K562 (cell line): ENCODE measurements around the gene GRIK1. TPM values are rescaled to one million over a fixed set of nuclear protein-coding genes. Genes with fewer than 3 reads are reported as not detected.

Experiments used
- ATF2 ChIP-seq: sonication (generic); formaldehyde crosslinking; IDR thresholded peaks from 2 replicates; pipeline ENCODE4 v1.8.1; 2022; ENCODE audit warnings: missing genetic modification reagents
- CBFA2T2 ChIP-seq: fragments of 450-650 bp; conservative IDR thresholded peaks from 2 replicates; pipeline ENCODE4 v1.6.1; 2017; ENCODE audit warnings: mild to moderate bottlenecking
- ESRRA ChIP-seq: fragments of 450-650 bp; IDR thresholded peaks from 2 replicates; pipeline ENCODE4 v1.6.1; 2014; ENCODE audit warnings: low read depth, mild to moderate bottlenecking, moderate library complexity, borderline replicate concordance
- GABPB1 ChIP-seq: sonication (generic); formaldehyde crosslinking; IDR thresholded peaks from 2 replicates; pipeline ENCODE4 v1.8.0; 2022; ENCODE audit warnings: mild to moderate bottlenecking, missing genetic modification reagents
- IFI16 ChIP-seq: fragments of 250-450 bp; sonication (Bioruptor Pico); IDR thresholded peaks from 2 replicates; pipeline ENCODE4 v2.1.2; 2022; ENCODE audit warnings: mild to moderate bottlenecking, inconsistent platforms
- MBD1 ChIP-seq: fragments of 250-450 bp; sonication (Bioruptor Pico); IDR thresholded peaks from 2 replicates; pipeline ENCODE4 v1.8.0; 2022; ENCODE audit warnings: inconsistent platforms
- SMAD4 ChIP-seq: fragments of 250-450 bp; sonication (Bioruptor Pico); conservative IDR thresholded peaks from 2 replicates; pipeline ENCODE4 v1.8.0; 2021; ENCODE audit warnings: inconsistent platforms, mild to moderate bottlenecking, moderate library complexity
- SP1 ChIP-seq: sonication (generic); formaldehyde crosslinking; IDR thresholded peaks from 2 replicates; pipeline ENCODE4 v1.8.1; 2022; ENCODE audit warnings: mild to moderate bottlenecking, missing genetic modification reagents
- XRCC4 ChIP-seq: IDR thresholded peaks from one replicate; pipeline ENCODE4 v1.6.1; 2011; ENCODE audit not compliant: insufficient read depth, insufficient read length; ENCODE audit errors: extremely low read depth
- ZBTB9 ChIP-seq: fragments of 450-650 bp; formaldehyde crosslinking; IDR thresholded peaks from 2 replicates; pipeline ENCODE4 v1.4.0; 2020; ENCODE audit warnings: mild to moderate bottlenecking, moderate library complexity
- ZNF143 ChIP-seq: sonication (generic); formaldehyde crosslinking; IDR thresholded peaks from 2 replicates; pipeline ENCODE4 v1.9.0; 2022; ENCODE audit warnings: mild to moderate bottlenecking, missing genetic modification reagents
- ZNF282 ChIP-seq: sonication (generic); formaldehyde crosslinking; IDR thresholded peaks from 2 replicates; pipeline ENCODE4 v1.8.1; 2023; ENCODE audit warnings: missing genetic modification reagents
- polyA plus RNA-seq, 8 experiments: library from polyadenylated mRNA; depleted of rRNA in 4 of 8; stranded (reverse) in 5 of 8; unstranded in 3 of 8; fragments of >200 nt; fragmentation: Nextera tagmentation in 2 of 8; fragmentation: Illumina TruSeq in 1 of 8; extraction: Ambion mirVana in 2 of 8; extraction: Trizol in 1 of 8; gene quantifications; 2 replicates each; pipeline versions ENCODE4 v1.2.1 to v1.2.3, GENCODE V29; 2011 to 2014; ENCODE audit warnings: inconsistent platforms in 1 of 8, missing spikeins in 1 of 8
- total RNA-seq, 7 experiments: library from RNA; depleted of rRNA in 6 of 7; stranded (reverse); fragments of >200 nt in 6 of 7; fragmentation: Illumina TruSeq in 2 of 7; extraction: Trizol in 2 of 7; gene quantifications; 2 replicates each; pipeline versions ENCODE4 v1.2.1 to v1.2.3, GENCODE V29; 2011 to 2021; ENCODE audit warnings: low replicate concordance in 1 of 7
- TF ChIP-seq, protein P1 (sequence below), 2 experiments: fragments of 450-650 bp; IDR thresholded peaks; 2 replicates each; pipeline ENCODE4 v1.6.1; 2016; ENCODE audit warnings: mild to moderate bottlenecking in 2 of 2, borderline replicate concordance in 1 of 2, low read depth in 1 of 2, moderate library complexity in 1 of 2
- TF ChIP-seq, protein P2 (sequence below): fragments of 450-650 bp; conservative IDR thresholded peaks from 2 replicates; pipeline ENCODE4 v1.6.1; 2016; ENCODE audit warnings: missing genetic modification characterization, low read depth, mild to moderate bottlenecking, missing compliant biosample characterization, moderate library complexity

The GRIK1 gene
- total and polyA plus RNA-seq, 9 of the 15 experiments (the other 6 are each of a cell fraction or from before 2014, with no cell fraction given), result 0.17 to 2.8 (median 0.53) TPM

DNA sequence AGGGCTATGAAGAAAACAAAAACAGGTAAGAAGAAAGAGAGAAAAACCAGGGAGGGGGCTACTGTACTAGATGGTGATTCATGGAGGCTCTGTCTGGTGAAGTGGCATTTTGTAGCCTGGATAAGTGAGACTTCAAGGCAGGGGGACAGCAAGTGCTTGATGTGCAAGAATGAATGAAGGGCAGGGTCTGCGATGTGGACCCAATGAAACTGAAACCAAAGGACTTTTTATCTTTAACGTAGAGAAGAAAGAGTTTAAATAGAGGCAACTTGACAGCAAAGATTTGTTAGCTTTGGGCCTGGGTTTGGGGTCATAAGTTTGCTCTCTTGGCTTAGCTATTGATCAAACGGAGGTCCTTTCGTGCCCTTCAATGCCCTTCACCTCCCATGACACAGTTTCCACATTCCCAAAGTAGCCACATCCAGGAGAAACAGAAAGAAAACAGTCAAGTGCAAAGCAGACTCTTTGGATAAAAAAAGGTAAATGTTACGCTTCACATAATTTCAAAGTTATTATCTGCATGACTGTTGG, 291.0 kb downstream of the GRIK1 start (continued):
- TF ChIP-seq, protein P1, sequence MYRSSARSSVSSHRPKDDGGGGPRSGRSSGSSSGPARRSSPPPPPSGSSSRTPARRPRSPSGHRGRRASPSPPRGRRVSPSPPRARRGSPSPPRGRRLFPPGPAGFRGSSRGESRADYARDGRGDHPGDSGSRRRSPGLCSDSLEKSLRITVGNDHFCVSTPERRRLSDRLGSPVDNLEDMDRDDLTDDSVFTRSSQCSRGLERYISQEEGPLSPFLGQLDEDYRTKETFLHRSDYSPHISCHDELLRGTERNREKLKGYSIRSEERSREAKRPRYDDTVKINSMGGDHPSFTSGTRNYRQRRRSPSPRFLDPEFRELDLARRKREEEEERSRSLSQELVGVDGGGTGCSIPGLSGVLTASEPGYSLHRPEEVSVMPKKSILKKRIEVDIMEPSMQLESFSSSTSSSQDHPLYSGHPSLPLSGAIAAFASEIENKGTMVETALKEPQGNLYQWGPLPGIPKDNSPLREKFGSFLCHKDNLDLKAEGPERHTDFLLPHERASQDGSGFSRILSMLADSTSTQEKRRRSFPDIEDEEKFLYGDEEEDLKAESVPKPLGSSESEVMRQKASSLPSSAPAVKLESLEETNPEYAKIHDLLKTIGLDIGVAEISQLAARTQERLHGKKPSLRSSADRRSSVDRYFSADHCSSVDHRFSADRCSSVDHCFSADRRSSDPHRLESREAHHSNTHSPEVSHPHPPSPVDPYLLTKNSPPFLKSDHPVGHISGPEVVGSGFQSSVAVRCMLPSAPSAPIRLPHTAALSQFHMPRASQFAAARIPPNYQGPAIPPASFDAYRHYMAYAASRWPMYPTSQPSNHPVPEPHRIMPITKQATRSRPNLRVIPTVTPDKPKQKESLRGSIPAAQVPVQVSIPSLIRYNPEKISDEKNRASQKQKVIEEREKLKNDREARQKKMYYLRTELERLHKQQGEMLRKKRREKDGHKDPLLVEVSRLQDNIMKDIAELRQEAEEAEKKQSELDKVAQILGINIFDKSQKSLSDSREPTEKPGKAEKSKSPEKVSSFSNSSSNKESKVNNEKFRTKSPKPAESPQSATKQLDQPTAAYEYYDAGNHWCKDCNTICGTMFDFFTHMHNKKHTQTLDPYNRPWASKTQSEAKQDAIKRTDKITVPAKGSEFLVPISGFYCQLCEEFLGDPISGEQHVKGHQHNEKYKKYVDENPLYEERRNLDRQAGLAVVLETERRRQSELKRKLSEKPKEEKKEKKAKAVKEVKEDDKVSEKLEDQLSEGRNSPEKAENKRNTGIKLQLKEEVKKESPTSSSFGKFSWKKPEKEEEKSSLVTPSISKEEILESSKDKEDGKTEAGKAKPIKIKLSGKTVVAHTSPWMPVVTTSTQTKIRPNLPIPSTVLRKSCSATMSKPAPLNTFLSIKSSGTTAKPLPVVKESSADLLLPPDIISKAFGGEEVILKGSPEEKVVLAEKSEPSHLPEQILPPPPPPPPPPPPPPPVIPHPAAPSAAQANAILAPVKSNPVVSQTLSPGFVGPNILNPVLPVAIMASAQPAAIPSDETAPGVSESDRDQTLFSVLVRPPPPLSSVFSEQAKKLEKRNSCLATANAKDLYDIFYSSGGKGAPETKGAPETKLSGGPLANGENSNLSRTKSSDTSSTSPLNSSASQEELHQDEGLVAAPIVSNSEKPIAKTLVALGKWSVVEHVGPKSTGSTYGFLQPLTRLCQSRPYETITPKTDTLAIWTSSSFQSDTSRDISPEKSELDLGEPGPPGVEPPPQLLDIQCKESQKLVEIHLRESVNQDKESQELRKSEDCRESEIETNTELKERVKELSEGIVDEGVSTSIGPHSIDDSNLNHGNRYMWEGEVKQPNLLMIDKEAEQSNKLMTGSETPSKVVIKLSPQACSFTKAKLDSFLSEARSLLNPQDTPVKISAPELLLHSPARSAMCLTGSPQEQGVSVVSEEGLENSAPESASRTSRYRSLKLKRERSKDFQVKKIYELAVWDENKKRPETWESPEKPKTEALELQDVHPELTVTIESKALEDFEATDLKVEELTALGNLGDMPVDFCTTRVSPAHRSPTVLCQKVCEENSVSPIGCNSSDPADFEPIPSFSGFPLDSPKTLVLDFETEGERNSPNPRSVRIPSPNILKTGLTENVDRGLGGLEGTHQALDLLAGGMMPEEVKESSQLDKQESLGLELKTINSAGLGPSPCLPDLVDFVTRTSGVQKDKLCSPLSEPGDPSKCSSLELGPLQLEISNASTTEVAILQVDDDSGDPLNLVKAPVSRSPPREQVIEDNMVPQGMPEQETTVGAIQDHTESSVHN (IDR thresholded peaks at IDR 0.05; ENCODE audit: borderline replicate concordance in 1 of 2, low read depth in 1 of 2), result no peak
- peak; percentile 25; the same call in 1 of the 2 replicates for TF ChIP-seq ZBTB9
- TF ChIP-seq ATF2 (CRISPR knock-in tag), result no peak
- TF ChIP-seq SP1 (CRISPR knock-in tag), result no peak
- no peak for TF ChIP-seq GABPB1 (CRISPR knock-in tag)
- peak; percentile 47 for TF ChIP-seq SMAD4 (CRISPR knock-in tag)
- TF ChIP-seq, protein P2, sequence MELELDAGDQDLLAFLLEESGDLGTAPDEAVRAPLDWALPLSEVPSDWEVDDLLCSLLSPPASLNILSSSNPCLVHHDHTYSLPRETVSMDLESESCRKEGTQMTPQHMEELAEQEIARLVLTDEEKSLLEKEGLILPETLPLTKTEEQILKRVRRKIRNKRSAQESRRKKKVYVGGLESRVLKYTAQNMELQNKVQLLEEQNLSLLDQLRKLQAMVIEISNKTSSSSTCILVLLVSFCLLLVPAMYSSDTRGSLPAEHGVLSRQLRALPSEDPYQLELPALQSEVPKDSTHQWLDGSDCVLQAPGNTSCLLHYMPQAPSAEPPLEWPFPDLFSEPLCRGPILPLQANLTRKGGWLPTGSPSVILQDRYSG (tag), result peak; percentile 85
- TF ChIP-seq MBD1 (CRISPR knock-in tag), result no peak
- no peak for TF ChIP-seq XRCC4
- TF ChIP-seq ZNF143 (CRISPR knock-in tag), result no peak
- TF ChIP-seq ZNF282 (CRISPR knock-in tag), result no peak
- TF ChIP-seq CBFA2T2, result no peak
- no peak for TF ChIP-seq IFI16 (CRISPR knock-in tag)
- peak; percentile 66 for TF ChIP-seq ESRRA
